ENCODE results near the gene LGALS1. TPM values are rescaled to one million over a fixed set of nuclear protein-coding genes. Genes with fewer than 3 reads are reported as not detected.
A peak's percentile ranks its signal among the peaks of the same experiment; 100 is the strongest.

Gene LGALS1
- total and polyA plus RNA-seq, 9 of the 15 experiments (the other 6 are each of a cell fraction or from before 2014, with no cell fraction given), result 160 to 800 (median 330) TPM

GRCh38 chr22:37674951-37675929 is at the start of gene LGALS1 (continued):
- TF ChIP-seq JUN (IDR thresholded peaks at IDR 0.05; ENCODE audit: borderline replicate concordance, low read depth, low read length) (no peak; the same call in 1 of the 2 replicates), JUN (CRISPR knock-in tag; IDR thresholded peaks at IDR 0.05; ENCODE audit: borderline replicate concordance) (no peak), HNRNPLL (IDR thresholded peaks at IDR 0.05; ENCODE audit: low read depth, low read length, poor library complexity, severe bottlenecking) (no peak), ETV1 (tag; conservative IDR thresholded peaks at IDR 0.05; ENCODE audit: low read depth) (peak; percentile 93), ZNF57 (CRISPR knock-in tag; IDR thresholded peaks at IDR 0.05) (no peak), PRPF4 (IDR thresholded peaks at IDR 0.05; ENCODE audit: insufficient read depth, low read depth, low read length, poor library complexity, severe bottlenecking) (no peak), POLR2AphosphoS5 (IDR thresholded peaks at IDR 0.05; ENCODE audit: control insufficient read depth, insufficient read depth, low read depth, low read length) (0 out of 2 replicates have a peak, but pooled peaks have one; percentile 20), SP1 (CRISPR knock-in tag; IDR thresholded peaks at IDR 0.05) (no peak; the same call in 1 of the 2 replicates), ZNF217 (CRISPR knock-in tag; IDR thresholded peaks at IDR 0.05) (no peak), FOXP1 (CRISPR knock-in tag; IDR thresholded peaks at IDR 0.05) (no peak), PBX2 (CRISPR knock-in tag; IDR thresholded peaks at IDR 0.05; ENCODE audit: low read depth) (no peak), PBX2 (tag; conservative IDR thresholded peaks at IDR 0.05; ENCODE audit: low read depth) (no peak), ETV6 (IDR thresholded peaks at IDR 0.05; ENCODE audit: borderline replicate concordance in 1 of 2, low read depth in 2 of 2, low read length in 1 of 2) (no peak), ETV6 (CRISPR knock-in tag; IDR thresholded peaks at IDR 0.05; ENCODE audit: borderline replicate concordance) (no peak), GABPB1 (CRISPR knock-in tag; IDR thresholded peaks at IDR 0.05) (peak; percentile 58)
- TF ChIP-seq, protein P1, sequence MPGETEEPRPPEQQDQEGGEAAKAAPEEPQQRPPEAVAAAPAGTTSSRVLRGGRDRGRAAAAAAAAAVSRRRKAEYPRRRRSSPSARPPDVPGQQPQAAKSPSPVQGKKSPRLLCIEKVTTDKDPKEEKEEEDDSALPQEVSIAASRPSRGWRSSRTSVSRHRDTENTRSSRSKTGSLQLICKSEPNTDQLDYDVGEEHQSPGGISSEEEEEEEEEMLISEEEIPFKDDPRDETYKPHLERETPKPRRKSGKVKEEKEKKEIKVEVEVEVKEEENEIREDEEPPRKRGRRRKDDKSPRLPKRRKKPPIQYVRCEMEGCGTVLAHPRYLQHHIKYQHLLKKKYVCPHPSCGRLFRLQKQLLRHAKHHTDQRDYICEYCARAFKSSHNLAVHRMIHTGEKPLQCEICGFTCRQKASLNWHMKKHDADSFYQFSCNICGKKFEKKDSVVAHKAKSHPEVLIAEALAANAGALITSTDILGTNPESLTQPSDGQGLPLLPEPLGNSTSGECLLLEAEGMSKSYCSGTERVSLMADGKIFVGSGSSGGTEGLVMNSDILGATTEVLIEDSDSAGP (CRISPR knock-in tag; IDR thresholded peaks at IDR 0.05), result no peak
- TF ChIP-seq, protein P2, sequence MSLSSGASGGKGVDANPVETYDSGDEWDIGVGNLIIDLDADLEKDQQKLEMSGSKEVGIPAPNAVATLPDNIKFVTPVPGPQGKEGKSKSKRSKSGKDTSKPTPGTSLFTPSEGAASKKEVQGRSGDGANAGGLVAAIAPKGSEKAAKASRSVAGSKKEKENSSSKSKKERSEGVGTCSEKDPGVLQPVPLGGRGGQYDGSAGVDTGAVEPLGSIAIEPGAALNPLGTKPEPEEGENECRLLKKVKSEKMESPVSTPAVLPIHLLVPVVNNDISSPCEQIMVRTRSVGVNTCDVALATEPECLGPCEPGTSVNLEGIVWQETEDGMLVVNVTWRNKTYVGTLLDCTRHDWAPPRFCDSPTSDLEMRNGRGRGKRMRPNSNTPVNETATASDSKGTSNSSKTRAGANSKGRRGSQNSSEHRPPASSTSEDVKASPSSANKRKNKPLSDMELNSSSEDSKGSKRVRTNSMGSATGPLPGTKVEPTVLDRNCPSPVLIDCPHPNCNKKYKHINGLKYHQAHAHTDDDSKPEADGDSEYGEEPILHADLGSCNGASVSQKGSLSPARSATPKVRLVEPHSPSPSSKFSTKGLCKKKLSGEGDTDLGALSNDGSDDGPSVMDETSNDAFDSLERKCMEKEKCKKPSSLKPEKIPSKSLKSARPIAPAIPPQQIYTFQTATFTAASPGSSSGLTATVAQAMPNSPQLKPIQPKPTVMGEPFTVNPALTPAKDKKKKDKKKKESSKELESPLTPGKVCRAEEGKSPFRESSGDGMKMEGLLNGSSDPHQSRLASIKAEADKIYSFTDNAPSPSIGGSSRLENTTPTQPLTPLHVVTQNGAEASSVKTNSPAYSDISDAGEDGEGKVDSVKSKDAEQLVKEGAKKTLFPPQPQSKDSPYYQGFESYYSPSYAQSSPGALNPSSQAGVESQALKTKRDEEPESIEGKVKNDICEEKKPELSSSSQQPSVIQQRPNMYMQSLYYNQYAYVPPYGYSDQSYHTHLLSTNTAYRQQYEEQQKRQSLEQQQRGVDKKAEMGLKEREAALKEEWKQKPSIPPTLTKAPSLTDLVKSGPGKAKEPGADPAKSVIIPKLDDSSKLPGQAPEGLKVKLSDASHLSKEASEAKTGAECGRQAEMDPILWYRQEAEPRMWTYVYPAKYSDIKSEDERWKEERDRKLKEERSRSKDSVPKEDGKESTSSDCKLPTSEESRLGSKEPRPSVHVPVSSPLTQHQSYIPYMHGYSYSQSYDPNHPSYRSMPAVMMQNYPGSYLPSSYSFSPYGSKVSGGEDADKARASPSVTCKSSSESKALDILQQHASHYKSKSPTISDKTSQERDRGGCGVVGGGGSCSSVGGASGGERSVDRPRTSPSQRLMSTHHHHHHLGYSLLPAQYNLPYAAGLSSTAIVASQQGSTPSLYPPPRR (CRISPR knock-in tag; IDR thresholded peaks at IDR 0.05; ENCODE audit: borderline replicate concordance), result no peak

Measured in K562 (cell line).